NB4 (cell line): ENCODE results near the gene VEPH1.

ENCODE experiments used
- DNase-seq: peaks from one replicate; pipeline ENCODE4 v3.0.0; 2010; ENCODE audit warnings: low read depth
- H3K4me3 ChIP-seq: one replicate; pipeline ENCODE4 v1.5.1; 2011; ENCODE audit warnings: mild to moderate bottlenecking, low read depth, low read length, moderate library complexity
- MYC ChIP-seq: IDR thresholded peaks from 2 replicates; pipeline ENCODE4 v1.6.1; 2011; ENCODE audit warnings: low read depth, low read length
- POLR2A ChIP-seq: IDR thresholded peaks from 2 replicates; pipeline ENCODE4 v1.6.1; 2011; ENCODE audit warnings: mild to moderate bottlenecking; ENCODE audit not compliant: insufficient read length; ENCODE audit errors: extremely low read depth
- TF ChIP-seq, protein P1 (sequence below): IDR thresholded peaks from 2 replicates; pipeline ENCODE4 v1.6.1; 2011; ENCODE audit warnings: low read depth, low read length
- TF ChIP-seq, protein P2 (sequence below): IDR thresholded peaks from one replicate; pipeline ENCODE4 v1.5.1; 2012; ENCODE audit warnings: low read depth, low read length

Gene VEPH1

DNA sequence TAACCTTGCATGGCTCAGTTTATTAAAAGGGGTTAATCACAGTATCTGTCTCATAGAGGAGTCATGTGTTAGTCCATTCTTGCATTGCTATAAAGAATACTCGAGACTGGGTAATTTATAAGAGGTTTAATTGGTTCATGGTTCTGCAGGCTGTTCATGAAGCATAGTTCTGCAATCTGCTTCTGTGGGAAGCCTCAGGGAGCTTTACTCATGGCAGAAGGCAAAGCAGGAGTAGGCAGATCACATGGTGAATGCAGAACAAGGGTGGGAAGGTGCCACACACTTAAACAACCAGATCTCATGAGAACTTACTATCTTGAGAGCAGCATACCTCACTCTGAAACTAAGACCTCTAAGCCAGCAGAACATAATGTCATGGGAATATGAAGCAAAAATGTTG, 108.8 kb downstream of the VEPH1 start:
- DNase-seq, result no peak
- TF ChIP-seq POLR2A (no peak), MYC (no peak)
- TF ChIP-seq, protein P1, sequence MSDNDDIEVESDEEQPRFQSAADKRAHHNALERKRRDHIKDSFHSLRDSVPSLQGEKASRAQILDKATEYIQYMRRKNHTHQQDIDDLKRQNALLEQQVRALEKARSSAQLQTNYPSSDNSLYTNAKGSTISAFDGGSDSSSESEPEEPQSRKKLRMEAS, result no peak
- TF ChIP-seq, protein P2, sequence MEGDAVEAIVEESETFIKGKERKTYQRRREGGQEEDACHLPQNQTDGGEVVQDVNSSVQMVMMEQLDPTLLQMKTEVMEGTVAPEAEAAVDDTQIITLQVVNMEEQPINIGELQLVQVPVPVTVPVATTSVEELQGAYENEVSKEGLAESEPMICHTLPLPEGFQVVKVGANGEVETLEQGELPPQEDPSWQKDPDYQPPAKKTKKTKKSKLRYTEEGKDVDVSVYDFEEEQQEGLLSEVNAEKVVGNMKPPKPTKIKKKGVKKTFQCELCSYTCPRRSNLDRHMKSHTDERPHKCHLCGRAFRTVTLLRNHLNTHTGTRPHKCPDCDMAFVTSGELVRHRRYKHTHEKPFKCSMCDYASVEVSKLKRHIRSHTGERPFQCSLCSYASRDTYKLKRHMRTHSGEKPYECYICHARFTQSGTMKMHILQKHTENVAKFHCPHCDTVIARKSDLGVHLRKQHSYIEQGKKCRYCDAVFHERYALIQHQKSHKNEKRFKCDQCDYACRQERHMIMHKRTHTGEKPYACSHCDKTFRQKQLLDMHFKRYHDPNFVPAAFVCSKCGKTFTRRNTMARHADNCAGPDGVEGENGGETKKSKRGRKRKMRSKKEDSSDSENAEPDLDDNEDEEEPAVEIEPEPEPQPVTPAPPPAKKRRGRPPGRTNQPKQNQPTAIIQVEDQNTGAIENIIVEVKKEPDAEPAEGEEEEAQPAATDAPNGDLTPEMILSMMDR, result no peak
- H3K4me3 ChIP-seq, result no peak overlapping the region

DNA sequence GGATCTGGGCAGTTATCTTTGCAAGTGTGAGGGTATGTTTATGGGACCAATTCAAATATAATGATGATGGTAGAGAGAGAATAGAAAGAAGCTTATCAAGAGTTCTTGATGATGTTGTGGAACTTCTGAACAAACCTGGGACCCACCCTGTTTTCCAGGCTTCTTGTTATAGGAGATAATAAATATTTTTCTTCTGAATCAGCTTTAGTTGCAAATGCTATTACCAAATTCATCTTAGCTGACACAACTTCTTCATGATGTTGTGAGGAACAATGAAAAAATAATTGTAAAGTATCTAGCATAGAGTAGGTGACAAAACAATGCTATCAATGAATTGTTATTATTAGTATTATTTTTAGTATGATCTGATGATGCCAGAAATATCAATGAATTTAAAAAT, 110.1 kb downstream of the VEPH1 start:
- no peak for DNase-seq
- H3K4me3 ChIP-seq, result no peak overlapping the region
- no peak for TF ChIP-seq POLR2A
- TF ChIP-seq MYC, result no peak
- TF ChIP-seq, protein P1, result no peak
- TF ChIP-seq, protein P2, result no peak

DNA sequence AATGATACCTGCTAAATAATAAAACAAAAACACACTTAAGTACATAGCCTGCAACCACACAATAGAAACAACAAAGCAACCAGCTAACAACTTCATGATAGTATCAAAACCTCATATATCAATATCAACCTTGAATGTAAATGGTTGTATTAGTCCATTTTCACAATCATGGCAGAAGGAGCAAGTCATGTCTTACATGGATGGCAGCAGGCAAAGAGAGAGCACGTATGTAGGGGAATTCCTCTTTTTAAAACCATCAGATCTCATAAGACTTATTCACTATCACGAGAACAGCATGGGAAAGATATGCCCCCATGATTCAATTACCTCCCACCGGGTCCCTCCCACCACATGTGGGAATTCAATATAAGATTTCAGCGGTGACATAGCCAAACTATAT, 111.1 kb downstream of the VEPH1 start:
- H3K4me3 ChIP-seq, result no peak overlapping the region
- DNase-seq, result no peak
- TF ChIP-seq, protein P2, result no peak
- TF ChIP-seq POLR2A, result no peak
- TF ChIP-seq, protein P1, result no peak
- no peak for TF ChIP-seq MYC

DNA sequence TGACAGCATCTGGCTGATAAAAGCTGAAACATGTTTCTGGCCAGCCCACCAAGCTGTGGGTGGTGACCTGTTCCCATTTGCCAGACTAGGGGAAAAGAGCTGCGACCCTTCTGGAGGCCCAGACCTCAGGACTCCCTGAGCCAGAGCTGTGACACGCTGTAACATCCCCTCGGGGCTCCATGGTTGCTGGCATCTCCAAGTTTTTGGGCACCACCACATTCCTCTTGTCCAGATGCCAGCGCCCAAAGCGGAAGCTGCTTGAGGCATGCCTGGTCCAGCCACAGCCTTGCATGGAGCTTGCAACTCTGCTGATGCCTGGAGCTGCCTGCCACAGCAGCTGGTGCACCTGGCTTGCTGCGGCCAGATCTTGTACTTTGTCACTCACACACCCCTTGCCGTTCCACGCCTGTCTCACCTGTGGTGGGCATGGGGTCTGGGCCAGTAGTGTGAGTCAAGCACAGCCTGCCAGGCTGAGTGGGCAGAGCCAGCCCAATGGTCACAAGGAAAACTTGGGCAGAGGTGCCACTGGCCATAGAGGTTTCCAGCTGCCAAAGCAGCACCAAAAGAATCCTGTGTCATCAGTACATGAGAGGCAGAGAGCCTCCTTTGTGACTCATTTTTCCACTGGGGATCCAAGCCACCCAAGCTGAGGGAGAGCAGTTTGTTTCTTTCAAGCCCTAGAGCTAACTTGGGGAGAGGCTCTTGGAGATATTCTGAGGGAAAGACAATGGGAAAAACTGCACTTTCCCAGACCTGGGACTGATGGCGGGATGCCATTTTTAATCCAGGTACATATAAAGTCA, 112.3 kb downstream of the VEPH1 start:
- no peak overlapping the region for H3K4me3 ChIP-seq
- no peak for TF ChIP-seq MYC
- TF ChIP-seq, protein P2, result no peak
- TF ChIP-seq, protein P1, result no peak
- DNase-seq, result no peak

DNA sequence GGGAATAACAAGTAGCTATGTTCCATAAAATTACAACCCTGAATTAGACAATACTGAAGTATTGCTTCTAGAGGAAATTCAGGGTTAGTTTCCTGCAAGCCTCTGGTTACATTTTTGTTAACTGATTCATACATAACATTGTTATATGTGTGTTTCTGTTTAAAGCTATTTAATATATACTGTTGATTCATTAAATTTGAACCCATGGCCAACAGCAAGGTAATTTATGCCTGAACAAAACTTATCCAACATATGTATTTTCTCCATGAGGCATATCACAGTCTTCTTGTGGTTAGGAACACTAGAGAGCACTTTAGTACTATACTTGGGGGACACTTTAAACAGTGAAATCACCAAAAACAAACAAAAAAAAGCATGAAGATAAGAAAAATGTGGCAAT, 114.2 kb downstream of the VEPH1 start:
- no peak for TF ChIP-seq POLR2A
- TF ChIP-seq, protein P2, result no peak
- no peak for TF ChIP-seq MYC
- TF ChIP-seq, protein P1, result no peak
- no peak overlapping the region for H3K4me3 ChIP-seq
- no peak for DNase-seq
